ENCODE data around the gene RPL4. TPM values are rescaled to one million over a fixed set of nuclear protein-coding genes. Genes with fewer than 3 reads are reported as not detected.
"Not testable (repeated sequence)": the region's sequence is repeated elsewhere in the genome, so short reads cannot be mapped to it uniquely, and the experiment has no call there.

The RPL4 gene
- total RNA-seq = 1,265 and 1,350 TPM in 2 replicates

DNA sequence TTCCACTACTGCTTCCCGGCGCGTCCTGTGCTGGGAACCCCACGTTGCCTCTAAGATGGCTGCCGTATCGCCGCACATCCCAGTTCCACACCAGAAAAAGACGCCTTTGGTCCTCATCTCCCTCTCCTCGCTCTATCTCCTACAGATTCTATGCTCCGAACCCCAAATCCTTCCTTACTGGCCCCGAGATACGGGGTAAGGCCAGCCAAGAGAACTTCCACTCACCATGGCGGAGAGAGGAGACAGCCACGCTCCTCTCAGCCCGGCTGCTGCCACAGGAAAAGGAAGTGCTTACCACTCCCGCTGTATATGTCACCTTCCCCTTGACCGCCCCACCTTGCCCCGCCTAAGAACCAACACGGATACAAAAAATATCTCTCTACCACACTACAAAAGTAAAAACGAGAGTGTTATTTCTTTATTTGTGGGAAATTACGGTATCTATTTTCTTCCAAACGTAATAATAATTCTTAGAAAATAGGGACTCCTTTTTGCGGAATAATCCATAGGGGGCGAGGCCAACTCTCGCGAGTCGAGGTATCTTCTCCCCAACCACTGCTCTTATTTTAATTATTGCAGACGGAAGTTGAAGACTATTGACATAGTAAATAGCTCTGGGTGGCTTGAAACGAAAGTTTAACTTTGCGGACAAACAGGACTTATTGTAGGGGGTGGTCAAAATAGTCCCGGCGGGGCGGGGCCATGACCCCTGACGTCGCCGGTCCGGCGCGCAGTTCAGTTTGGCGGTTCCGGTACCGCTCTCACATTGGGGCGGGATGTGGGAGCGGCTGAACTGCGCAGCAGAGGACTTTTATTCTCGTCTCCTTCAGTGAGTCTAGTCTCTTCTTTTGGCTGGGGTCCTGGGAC is at the start of gene RPL4, which contains the start of gene ZWILCH:
RPL4 (minus strand) TSS at position 293 of the 867 bp plus-strand sequence; CDS start at position 228, 65 bp downstream.
ZWILCH (plus strand) TSS at position 764 of the 867 bp plus-strand sequence; CDS start at position 777, 13 bp downstream.
- peak; percentile 89 to 90 for DNase-seq (ENCODE audit: low read depth in 2 of 2)

DNA sequence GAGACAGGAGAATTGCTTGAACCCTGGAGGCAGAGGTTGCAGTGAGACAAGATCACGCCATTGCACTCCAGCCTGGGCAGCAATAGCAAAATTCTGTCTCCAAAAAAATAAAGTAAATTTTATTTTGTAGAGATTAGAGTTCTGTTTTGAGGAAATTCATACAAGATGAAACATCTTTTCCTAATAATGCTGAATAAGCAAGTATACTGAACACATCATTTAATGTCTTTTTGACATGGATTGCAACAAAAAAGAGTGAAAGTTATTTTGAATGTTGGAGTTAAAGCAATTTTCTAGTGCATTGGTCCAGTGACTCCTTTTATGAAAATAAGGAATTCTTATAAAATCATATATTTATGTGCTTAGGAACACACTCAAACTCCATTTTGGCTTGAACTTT is 40.6 kb upstream of the RPL4 start:
- no peak for DNase-seq (ENCODE audit: low read depth in 2 of 2)

DNA sequence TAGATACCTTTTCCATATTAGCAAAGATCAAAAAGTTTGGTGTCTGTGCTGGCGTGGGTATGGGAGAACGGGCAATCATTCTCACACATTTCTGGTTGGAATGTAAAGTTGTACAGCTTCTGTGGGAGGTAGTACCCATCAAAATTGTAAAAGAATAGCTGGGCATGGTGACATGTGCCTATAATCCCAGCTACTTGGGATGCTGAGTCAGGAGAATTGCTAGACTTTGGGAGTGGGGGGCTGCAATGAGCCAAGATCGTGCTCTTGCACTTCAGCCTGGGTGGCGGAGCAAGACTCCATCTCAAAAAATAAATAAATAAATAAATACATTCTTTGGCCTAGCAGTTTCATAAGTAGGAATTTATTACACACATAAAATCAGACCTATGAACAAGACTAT is 38.2 kb upstream of the RPL4 start:
- no peak for DNase-seq (ENCODE audit: low read depth in 2 of 2)

DNA sequence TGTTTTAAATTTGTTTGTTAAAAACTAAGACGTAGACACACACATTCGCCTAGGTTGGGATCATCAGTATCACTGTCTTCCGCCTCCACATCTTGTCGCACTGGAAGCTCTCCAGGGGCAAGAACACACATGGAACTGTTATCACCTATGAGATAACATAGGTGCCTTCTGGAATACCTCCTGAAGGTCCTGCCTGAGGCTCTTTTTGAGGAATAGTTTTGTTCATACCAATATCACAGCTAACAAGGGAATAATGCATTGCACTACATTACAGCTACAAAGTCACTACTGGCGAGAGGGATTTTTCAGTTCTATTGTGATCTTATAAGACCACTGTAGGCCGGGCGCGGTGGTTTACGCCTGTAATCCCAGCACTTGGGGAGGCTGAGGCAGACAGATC is 30.4 kb upstream of the RPL4 start:
- no peak for DNase-seq (ENCODE audit: low read depth in 2 of 2)

DNA sequence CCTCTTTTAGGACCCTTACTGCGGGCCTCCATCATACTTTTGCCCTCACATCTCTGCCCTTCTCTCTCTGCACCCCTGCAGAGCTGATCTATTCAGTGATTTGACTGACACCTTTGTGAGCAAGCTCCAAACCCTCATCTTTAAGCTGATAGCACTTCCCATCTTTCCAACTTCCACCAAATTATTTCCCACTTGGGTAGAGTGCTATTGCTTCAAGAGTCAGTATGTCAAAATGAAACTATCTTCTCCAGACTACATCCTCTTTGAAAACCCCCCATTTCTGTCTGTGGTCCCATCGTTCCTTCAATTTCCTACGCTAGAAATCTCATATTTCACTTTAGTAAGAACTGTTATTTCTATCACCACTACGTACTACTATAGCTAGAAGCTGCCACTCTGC is 20.2 kb upstream of the RPL4 start:
- DNase-seq (ENCODE audit: low read depth in 2 of 2) = no peak

DNA sequence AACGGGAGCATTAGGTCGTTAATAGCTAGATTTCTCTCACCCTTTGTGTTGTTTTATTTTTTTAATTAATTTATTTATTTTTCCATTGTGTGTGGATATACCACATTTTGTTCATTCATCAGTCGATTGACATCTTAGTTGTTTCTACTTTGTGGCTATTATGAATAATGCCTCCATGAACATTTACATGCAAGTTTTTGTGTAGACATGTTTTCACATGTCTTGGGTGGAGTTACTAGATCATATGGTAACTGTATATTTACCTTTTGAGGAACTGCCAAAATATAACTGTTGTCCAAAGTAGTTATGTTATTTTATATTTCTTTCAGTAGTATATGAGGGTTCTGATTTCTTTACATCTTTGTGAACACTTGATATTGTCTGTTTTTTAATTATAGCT is 19.3 kb upstream of the RPL4 start:
- no peak for DNase-seq (ENCODE audit: low read depth in 2 of 2)

DNA sequence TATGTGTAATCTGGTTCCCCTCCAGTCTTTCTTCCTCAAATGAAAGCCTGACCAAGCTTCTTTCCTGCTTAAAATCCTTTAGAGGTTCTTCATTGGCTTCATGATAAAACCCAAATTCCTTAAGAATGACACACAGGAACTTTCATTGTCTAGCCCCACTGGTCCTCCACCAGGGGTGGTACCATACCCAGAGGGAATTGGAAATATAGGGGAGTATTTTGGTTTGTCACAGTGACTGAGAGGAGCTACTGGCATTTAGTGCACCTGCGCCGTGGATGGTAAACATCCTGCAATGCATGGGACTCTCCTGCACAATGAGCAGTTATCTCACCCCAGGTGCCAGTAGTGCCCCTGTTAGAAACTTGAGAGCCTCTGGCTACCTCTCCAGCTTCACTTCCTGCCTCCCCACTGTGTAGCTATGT is 11.3 kb upstream of the RPL4 start:
- peak in 1 of 2 donors; percentile 47 for DNase-seq (ENCODE audit: low read depth in 2 of 2)

DNA sequence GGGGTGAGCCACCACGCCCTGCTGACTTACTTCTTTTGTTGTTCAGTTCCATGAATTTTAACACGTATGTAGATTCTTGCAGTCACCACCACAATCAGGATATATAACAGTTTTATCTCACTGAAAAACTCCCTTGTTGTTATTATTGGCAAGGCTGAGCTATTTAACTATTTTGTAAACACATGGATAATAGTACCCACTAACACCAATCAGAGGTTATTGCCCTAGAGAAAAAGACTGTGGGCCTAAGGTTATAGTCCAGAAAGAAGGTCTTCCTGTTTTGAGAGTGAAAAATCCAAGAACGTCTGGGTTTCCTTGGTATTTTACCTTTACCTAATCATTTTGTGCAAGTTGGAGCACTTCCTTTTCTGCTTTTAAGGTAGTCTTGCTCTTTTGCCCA is 9.9 kb upstream of the RPL4 start:
- DNase-seq (ENCODE audit: low read depth in 2 of 2) = peak in 1 of 2 donors; percentile 27

DNA sequence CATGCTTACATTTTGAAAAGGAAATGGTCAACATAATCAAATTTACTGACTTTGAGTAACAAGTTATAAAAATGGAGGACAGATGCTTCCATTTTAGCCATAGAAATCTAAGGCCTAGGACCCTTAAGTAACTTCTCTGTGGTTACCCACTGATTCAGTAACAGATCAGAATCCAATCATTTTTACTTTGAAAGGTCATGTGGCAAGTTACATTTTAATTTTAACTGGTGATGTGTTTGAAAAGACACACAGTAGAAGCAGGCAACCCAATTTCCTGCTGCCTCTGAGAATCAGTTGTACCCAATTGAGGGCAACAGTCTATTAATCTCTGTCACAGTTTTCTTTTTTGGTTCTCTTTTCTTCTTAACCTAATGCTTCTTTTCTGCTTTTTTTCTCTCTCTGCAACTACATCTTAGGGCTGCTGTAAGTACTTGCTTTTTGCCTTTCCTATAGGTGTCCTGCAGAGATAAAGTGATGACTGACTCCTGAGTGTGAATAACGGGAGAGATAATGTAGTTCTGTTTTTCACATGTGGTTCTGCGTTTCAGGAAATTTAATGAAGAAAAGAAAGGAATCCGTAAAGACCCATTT is 3.7 kb upstream of the RPL4 start:
- no peak for DNase-seq (ENCODE audit: low read depth in 2 of 2)

DNA sequence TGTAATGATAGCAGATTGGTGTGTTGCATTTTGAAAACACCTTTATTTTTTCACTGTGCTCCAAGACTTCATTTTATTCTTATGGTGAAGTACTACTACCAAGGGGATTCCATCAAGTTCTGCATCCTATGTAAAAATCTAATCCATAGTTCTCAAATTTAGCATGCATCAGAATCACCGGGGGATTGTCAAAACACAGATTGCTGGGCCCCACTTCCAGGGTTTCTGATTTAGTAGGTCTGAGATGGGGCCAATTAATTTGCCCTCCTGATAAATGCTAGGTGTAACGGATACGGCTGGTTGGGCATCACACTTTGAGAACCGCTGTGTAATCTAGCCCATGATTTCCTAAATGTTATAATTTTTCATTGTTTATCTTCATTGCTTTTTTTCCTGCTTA is 1.2 kb upstream of the RPL4 start:
- no peak for DNase-seq (ENCODE audit: low read depth in 2 of 2)

DNA sequence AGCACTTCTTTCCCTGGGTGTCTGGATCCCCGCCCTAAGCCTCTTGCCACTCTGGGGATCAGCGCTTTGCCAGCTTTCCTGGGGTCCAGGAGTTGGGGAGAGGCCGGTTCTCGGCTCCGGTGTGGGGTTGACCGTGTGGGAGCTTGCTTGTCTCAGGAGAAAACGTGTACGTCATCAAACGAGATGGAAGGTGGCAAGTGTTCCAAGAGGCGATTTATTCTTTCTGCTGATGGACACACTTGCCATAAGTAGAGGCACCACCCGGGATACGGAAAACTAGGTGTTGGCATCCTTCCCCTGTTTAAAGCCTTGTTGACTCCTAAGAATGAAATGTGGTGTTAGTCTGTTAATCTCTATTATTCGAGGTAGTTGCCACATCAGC is 766 bp upstream of the RPL4 start:
- peak in 1 of 2 donors; percentile 57 for DNase-seq (ENCODE audit: low read depth in 2 of 2)

DNA sequence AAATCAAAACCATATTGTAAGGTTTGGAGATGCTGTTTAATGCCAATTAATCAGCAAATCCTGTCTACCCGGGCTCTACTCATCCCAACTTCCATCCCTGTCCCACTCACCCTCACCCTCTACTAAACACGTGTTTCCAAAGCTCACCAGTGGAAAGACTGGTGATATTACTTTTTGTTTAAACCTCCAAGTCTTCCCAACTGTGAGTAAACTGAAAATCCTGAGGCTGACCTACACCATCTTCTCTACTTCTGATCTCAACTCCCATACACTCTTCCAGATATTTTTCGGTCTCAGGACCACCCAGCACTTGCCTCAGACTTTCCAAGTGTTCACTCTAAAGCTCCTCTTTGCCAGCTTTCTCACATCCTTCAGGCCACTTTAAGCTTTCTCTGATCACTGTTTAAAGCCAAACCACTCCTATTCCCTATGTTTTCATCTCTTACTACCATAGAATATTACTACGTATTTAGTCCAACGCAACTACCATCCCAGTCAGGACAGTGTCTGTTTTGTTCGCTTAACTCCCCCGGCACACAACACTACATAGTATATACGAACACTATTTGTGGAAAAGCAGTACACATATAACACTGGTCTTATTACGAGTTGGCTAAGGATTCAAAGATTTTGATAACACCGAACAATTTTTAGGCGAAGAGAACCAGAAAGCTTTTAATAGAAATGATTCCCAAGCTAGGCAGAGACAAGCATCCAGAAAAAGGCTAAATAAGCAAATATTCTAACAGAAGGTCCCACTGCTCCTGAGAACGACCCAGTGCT is 684 bp downstream of the RPL4 start:
- peak in 1 of 2 donors; percentile 25 for DNase-seq (ENCODE audit: low read depth in 2 of 2)

DNA sequence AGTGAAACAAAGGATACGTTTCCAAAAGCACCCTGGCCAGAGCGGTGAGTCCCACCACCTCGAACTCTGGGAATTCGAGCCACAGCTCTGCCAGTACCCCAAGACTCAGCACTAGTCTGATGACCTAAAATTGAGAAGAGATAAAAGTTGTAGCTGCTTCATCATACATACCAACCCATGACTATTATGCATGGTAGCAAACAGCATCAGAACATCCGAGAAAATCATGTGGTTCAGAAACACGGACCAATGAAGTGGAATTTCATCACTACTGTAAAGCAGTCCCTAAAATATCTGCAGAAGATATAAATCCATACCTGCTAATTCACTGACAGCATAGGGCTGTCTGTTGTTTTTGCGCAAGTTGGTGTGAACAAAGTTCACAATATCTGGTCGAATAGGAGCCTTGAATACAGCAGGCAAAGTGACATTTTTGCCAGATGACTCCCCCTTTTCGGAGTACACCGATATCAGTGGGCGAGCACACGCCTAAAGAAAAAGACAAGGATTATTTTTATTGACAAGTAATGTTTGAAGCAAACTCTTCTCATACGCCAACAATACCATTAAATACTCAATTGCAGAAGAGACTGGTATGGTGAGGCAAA is 1.5 kb downstream of the RPL4 start:
- peak in 1 of 2 donors; percentile 17 for DNase-seq (ENCODE audit: low read depth in 2 of 2)

DNA sequence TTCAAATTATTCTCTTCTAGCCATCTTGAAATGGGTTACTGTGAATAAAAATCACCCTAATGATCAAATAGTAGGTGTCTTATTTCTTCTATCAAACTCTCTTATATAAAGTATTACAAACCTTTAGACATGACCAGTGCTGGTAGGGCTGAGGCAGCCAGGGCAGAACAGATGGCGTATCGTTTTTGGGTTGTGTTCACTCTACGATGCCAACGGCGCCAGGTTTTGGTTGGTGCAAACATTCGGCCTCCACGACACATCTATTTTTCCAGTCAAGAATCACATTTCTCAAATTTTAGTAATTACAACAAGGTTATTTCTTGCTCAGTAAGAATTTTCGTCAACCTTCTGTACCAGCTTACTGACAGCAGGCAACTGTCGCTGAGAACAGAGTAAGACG is 2.2 kb downstream of the RPL4 start:
- no peak for DNase-seq (ENCODE audit: low read depth in 2 of 2)

DNA sequence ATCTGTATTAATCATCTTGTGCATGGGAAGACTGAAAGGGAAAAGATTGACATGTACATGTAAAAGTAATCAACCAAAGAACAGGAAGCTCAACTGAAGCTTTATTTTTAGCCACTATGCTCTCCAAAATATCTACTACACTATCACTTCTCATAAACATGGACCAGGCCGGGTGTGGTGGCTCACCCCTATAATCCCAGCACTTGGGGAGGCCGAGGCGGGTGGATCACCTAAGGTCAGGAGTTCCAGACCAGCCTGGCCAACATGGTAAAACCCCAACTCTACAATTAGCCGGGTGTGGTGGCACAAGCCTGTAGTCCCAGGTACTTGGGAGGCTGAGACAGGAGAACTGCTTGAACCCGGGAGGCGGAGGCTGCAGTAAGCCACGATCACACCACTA is 4.3 kb downstream of the RPL4 start:
- not testable (repeated sequence) for DNase-seq (ENCODE audit: low read depth in 2 of 2)

DNA sequence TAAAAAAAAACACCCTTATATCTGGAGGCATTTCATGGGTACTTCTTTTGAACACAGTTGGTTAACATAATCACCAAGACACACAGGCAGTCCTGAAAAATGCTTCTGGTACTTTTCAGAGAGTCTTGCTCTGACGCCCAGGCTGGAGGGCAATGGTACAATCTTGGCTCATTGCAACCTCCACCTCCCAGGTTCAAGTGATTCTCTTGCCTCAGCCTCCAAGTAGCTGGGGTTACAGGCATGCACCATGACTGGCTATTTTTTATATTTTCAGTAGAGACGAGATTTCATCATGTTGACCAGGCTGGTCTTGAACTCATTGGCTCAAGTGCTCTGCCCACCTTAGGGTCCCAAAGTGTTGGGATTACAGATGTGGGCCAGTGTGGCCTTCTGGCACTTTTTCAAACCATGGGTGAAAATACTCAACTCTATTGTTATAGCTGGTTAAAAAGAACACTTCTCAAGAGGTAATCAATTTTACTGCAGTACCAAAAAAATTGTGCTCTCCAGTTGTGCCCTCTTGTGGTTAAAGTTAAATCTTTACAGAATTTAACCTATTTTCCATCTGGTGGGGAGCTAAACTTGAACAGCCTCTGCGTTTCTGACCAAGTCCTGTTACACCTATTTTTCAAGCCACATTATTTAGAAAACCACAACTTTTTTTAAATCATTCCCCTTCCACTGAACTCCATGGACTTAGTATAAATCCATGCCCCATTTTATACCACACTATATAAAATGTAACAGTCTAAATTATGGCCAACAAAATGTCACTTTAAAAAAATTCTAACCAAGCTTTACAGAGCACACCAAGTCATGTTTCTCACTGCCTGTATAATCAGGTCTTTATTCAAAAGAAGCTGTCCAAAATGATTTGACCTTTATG is 5.9 kb downstream of the RPL4 start:
- DNase-seq (ENCODE audit: low read depth in 2 of 2) = peak; percentile 54 to 68

DNA sequence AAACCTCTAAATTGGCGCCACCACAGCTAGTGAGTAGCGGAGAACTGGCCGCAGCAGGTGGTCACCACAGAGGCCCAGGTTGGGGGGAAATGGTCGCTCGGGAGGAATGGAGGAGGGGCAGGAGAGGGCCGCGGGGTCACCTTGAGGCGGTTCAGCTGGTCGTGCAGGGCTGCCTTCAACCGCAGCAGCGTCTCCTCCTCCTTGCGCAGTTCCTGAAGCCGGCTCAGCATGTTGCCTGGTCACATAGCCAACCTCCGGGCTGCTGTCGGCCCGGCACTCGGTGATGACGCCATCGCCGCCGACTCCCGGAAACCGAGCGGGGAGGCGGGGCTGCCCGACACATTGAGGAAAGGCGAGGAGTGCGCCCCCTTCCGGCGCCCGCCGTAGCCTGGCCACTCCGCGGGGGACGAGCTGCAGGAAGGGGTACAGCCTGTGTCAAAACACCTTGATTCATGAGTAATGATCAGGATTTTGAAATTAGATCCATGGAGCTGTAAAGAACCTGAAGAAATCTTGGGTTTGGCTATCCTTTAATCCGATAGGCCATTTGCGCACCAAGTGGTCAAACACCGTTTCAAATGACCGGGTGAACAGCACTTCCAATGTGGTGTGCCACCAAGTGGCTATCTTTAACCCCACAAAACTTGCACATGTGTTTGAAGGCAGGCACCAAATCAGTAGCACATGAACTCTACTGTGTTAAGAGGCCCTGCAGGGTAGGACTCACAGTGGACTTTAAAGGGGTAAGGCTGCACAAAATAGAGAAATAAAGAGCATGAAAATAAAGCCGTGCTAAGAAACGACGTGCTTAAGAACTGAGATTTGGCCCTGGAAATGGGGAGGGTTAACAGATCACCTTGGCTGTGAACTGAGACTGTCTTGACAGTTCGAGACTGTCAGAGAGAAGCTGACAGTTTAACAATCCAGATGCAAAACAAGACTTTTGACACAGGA is 6.9 kb downstream of the RPL4 start, which contains the start of gene SNAPC5:
SNAPC5 (minus strand) TSS at position 261 of the 954 bp plus-strand sequence; CDS start at position 230, 31 bp downstream.
- DNase-seq (ENCODE audit: low read depth in 2 of 2) = peak; percentile 95 to 96

DNA sequence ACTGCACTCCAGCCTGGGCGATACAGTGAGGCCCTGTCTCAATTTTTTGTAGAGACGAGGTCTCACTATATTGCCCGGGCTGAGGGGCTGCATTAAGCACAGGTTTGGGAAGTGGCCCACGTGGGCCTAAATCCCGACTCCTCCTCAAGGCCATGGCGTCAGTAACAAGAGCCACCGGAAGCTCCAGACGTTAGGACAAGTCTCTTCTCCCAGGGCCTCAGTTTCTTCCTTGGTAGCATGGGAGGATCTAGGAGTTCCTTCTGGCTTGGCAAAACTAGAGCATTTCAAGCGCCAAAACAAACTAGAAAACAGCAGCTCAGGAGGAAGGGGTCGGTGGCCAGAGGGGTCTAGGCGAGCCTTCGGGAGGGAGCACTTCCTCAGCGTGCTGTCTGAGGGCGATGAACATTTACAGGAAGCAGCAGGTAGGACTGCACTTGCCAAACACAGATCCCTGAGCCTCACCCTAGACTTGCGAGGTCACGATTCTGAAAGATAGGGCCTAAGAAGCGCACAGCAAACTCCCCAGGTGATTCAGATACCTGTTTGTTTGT is 7.6 kb downstream of the RPL4 start:
- no peak for DNase-seq (ENCODE audit: low read depth in 2 of 2)

DNA sequence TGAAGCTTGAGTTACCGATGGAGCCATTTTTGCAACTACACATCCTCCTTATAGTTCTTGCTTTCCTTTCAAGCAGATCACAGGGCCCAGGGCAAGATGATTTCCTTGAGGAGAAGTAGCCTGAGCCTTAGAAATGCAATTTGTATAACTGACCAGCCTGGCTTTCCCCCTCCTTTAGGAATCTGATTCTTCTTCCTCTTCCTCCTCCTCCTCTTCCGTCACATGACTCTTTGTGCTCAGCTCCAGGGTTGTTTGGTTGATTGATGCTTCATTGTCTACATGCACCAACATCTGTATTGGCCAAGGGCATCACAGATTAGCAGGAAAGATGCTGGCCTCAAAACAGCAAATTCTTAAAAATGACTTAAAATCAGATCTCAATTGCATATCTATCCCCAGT is 10.4 kb downstream of the RPL4 start:
- DNase-seq (ENCODE audit: low read depth in 2 of 2) = no peak
